Measurements from ENCODE around the gene DGKD.

DNA sequence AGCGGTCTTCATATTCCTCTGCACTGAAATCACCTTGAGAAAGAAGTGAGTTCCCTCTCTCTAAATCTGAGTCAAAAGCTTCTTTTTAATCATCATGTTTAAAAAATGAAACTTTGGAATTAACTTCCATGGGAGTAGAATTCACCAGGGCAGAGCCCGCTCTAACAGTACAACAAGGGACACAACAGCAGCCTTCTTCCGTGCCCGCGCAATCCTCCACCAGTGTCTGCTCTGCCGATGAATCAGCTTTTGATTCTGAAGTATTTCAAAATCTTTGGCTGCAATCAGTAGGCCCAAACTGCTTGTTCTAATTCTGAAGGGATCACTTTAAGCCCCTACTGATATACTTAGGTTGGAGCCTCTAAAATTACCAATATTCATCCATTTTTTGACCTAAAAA is 135.4 kb downstream of the DGKD start:
- no peak for TF ChIP-seq EZH2phosphoT487 (IDR thresholded peaks at IDR 0.05; ENCODE audit: low read depth)
- TF ChIP-seq, protein P1, sequence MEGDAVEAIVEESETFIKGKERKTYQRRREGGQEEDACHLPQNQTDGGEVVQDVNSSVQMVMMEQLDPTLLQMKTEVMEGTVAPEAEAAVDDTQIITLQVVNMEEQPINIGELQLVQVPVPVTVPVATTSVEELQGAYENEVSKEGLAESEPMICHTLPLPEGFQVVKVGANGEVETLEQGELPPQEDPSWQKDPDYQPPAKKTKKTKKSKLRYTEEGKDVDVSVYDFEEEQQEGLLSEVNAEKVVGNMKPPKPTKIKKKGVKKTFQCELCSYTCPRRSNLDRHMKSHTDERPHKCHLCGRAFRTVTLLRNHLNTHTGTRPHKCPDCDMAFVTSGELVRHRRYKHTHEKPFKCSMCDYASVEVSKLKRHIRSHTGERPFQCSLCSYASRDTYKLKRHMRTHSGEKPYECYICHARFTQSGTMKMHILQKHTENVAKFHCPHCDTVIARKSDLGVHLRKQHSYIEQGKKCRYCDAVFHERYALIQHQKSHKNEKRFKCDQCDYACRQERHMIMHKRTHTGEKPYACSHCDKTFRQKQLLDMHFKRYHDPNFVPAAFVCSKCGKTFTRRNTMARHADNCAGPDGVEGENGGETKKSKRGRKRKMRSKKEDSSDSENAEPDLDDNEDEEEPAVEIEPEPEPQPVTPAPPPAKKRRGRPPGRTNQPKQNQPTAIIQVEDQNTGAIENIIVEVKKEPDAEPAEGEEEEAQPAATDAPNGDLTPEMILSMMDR (IDR thresholded peaks at IDR 0.05; ENCODE audit: low read depth, low read length), result no peak

Data from OCI-LY3 (cell line).